B cell (primary cell): ENCODE measurements around the gene GBX1. TPM values are rescaled to one million over a fixed set of nuclear protein-coding genes. Genes with fewer than 3 reads are reported as not detected.

Experiments used
- ATAC-seq: fragments of 200-7000 bp; cut with Tn5 transposase; one replicate; pipeline ENCODE4 v1.10.0; 2021; ENCODE audit warnings: low read depth, mild to moderate bottlenecking, moderate number of reproducible peaks, moderate library complexity
- CTCF ChIA-PET: fragments of 350-600 bp; sonication (Branson Sonifier 250); formaldehyde crosslinking; loops from one replicate; lab custom pipeline; 2021; ENCODE audit warnings: antibody characterized with exemption, inconsistent platforms; lab: Charles Lee
- POLR2A ChIA-PET: fragments of 350-600 bp; sonication (Branson Sonifier 250); formaldehyde crosslinking; loops from one replicate; lab custom pipeline; 2021; ENCODE audit warnings: antibody characterized with exemption; lab: Charles Lee
- DNase-seq: peaks from one replicate; pipeline ENCODE4 v3.0.0; 2013
- H2AFZ ChIP-seq: 2 replicates; pipeline ENCODE4 v1.6.1; 2012; ENCODE audit warnings: mild to moderate bottlenecking, low read depth, low read length; ENCODE audit not compliant: insufficient read depth, poor library complexity, severe bottlenecking
- H3K27ac ChIP-seq, 2 donors: 1 replicate in 1 of 2; 2 replicates in 1 of 2; pipeline ENCODE4 v1.5.1; 2012 to 2013; ENCODE audit warnings: low read length in 2 of 2, mild to moderate bottlenecking in 2 of 2, moderate library complexity in 1 of 2
- H3K27me3 ChIP-seq, 4 experiments: fragments of 200-600 bp in 1 of 4; sonication (generic) in 1 of 4; replicated peaks in 1 of 4; 1 replicate in 2 of 4; 2 replicates in 2 of 4; pipeline versions ENCODE4 v1.6.1 to v1.7.0; 2013 to 2016; ENCODE audit warnings: low read length in 3 of 4, mild to moderate bottlenecking in 2 of 4, mixed read lengths in 1 of 4, moderate library complexity in 1 of 4; ENCODE audit not compliant: insufficient read depth in 4 of 4, control insufficient read depth in 3 of 4; ENCODE audit errors: control extremely low read depth in 1 of 4
- H3K36me3 ChIP-seq, 2 experiments: replicated peaks in 1 of 2; 1 replicate in 1 of 2; 2 replicates in 1 of 2; pipeline versions ENCODE4 v1.6.1 to v1.7.1; 2013; ENCODE audit warnings: low read length in 1 of 2; ENCODE audit not compliant: insufficient read depth in 2 of 2, control insufficient read depth in 1 of 2; ENCODE audit errors: control extremely low read depth in 1 of 2, extremely low read depth in 1 of 2
- H3K4me1 ChIP-seq, 2 donors: fragments of 200-600 bp in 1 of 2; sonication (generic) in 1 of 2; 1 replicate in 1 of 2; 2 replicates in 1 of 2; pipeline versions ENCODE4 v1.5.1 to v1.6.1; 2013 to 2017; ENCODE audit warnings: low read length in 2 of 2; ENCODE audit not compliant: control insufficient read depth in 2 of 2, insufficient read depth in 2 of 2
- H3K4me2 ChIP-seq: replicated peaks from 2 replicates; pipeline ENCODE3; 2012; ENCODE audit warnings: mild to moderate bottlenecking, low read depth, low read length; ENCODE audit not compliant: poor library complexity, severe bottlenecking
- H3K4me3 ChIP-seq, 5 experiments: fragments of 200-600 bp in 1 of 5; sonication (generic) in 1 of 5; 1 replicate in 3 of 5; 2 replicates in 2 of 5; pipeline versions ENCODE4 v1.5.1 to v1.7.0; 2011 to 2016; ENCODE audit warnings: low read length in 4 of 5, mild to moderate bottlenecking in 4 of 5, low read depth in 2 of 5, control low read depth in 1 of 5, moderate library complexity in 1 of 5; ENCODE audit not compliant: insufficient read depth in 1 of 5; ENCODE audit errors: control extremely low read depth in 1 of 5, extremely low read depth in 1 of 5
- H3K79me2 ChIP-seq: fragments of 200-600 bp; sonication (generic); one replicate; pipeline ENCODE4 v1.6.0; 2016; ENCODE audit warnings: low read length; ENCODE audit not compliant: control insufficient read depth, insufficient read depth
- H3K9ac ChIP-seq: fragments of 200-600 bp; sonication (generic); 2 replicates; pipeline ENCODE4 v1.6.1; 2017; ENCODE audit warnings: mild to moderate bottlenecking, low read length, moderate library complexity
- H3K9me3 ChIP-seq, 3 donors: one replicate each; pipeline versions ENCODE4 v1.6.1 to v1.7.1; 2013; ENCODE audit warnings: low read length in 2 of 3; ENCODE audit not compliant: control insufficient read depth in 2 of 3, insufficient read depth in 1 of 3; ENCODE audit errors: control extremely low read depth in 1 of 3
- H4K20me1 ChIP-seq: 2 replicates; pipeline ENCODE4 v1.6.0; 2012; ENCODE audit warnings: mild to moderate bottlenecking, low read length; ENCODE audit not compliant: insufficient read depth, control insufficient read depth, poor library complexity, severe bottlenecking
- H3K27ac Mint-ChIP-seq: one replicate; pipeline ENCODE4 v1.8.0; 2021; ENCODE audit warnings: mixed read lengths
- H3K27me3 Mint-ChIP-seq: one replicate; pipeline ENCODE4 v1.8.0; 2021; ENCODE audit warnings: mixed read lengths
- H3K4me1 Mint-ChIP-seq: one replicate; pipeline ENCODE4 v1.8.0; 2021; ENCODE audit warnings: mixed read lengths
- H3K4me3 Mint-ChIP-seq: one replicate; pipeline ENCODE4 v1.8.0; 2021; ENCODE audit warnings: mixed read lengths
- H3K9me3 Mint-ChIP-seq: one replicate; pipeline ENCODE4 v1.8.0; 2022; ENCODE audit warnings: mixed read lengths; ENCODE audit not compliant: insufficient read depth
- EZH2 ChIP-seq: IDR thresholded peaks from 2 replicates; pipeline ENCODE4 v1.6.1; 2012; ENCODE audit warnings: borderline replicate concordance, low read depth, mild to moderate bottlenecking, moderate library complexity, low read length; ENCODE audit not compliant: insufficient read depth, poor library complexity, severe bottlenecking
- WGBS: methylation state at CpG from one replicate; pipeline ENCODE4 v1.1.5; 2013; ENCODE audit warnings: missing lambda C conversion rate; ENCODE audit not compliant: insufficient coverage; 5-methylcytosine and 5-hydroxymethylcytosine counted together
- intact Hi-C: fragments of 100-400 bp; cut with micrococcal nuclease; formaldehyde crosslinking; loops from one replicate; pipeline ENCODE4 v1.10.0; 2022
- polyA plus RNA-seq: library from polyadenylated mRNA; depleted of rRNA; stranded (reverse); fragments of >200 nt; gene quantifications from 2 replicates; pipeline ENCODE4 v1.2.3, GENCODE V29; 2012
- total RNA-seq, 2 donors: library from RNA; stranded (reverse); fragments of 120-200 nt in 1 of 2; gene quantifications; 1 replicate in 1 of 2; 2 replicates in 1 of 2; pipeline versions ENCODE4 v1.2.3 to v1.2.4, GENCODE V29; 2013 to 2022
- TF ChIP-seq, protein P1 (sequence below): fragments of 200-600 bp; IDR thresholded peaks from one replicate; pipeline ENCODE4 v1.8.0; 2022; ENCODE audit warnings: antibody characterized with exemption, mild to moderate bottlenecking

The GBX1 gene
- total and polyA plus RNA-seq, 2 donors (not counting 1 experiment from before 2014, with no cell fraction given): not detected

- H3K27ac Mint-ChIP-seq: no peak overlapping the region
- H3K9me3 Mint-ChIP-seq: no peaks in the 10 kb centered on the region
- peaks cover 3% of the 10 kb centered on the region for H3K4me1 Mint-ChIP-seq
- Histone ChIP-seq H3K9ac (no peak overlapping the region), H3K9me3 (no peaks in the 10 kb centered on the region), H3K4me1 (peaks cover 0 to 6% of the 10 kb centered on the region in 2 donors), H3K79me2 (no peaks in the 10 kb centered on the region), H3K36me3 (no peaks in the 10 kb centered on the region), H3K27ac (no peak overlapping the region), H3K4me2 (no peak overlapping the region), H2AFZ (no peak overlapping the region), H3K4me3 (no peak overlapping the region), H3K27me3 (no peaks in the 10 kb centered on the region), H4K20me1 (no peaks in the 10 kb centered on the region)
- 90% methylated on average over 11 of the region's 19 CpGs for WGBS
- intact Hi-C loops: no loop called here
- peaks cover 3% of the 10 kb centered on the region for H3K27me3 Mint-ChIP-seq
- DNase-seq (no peak), ATAC-seq (no peak)
- TF ChIP-seq, protein P1, sequence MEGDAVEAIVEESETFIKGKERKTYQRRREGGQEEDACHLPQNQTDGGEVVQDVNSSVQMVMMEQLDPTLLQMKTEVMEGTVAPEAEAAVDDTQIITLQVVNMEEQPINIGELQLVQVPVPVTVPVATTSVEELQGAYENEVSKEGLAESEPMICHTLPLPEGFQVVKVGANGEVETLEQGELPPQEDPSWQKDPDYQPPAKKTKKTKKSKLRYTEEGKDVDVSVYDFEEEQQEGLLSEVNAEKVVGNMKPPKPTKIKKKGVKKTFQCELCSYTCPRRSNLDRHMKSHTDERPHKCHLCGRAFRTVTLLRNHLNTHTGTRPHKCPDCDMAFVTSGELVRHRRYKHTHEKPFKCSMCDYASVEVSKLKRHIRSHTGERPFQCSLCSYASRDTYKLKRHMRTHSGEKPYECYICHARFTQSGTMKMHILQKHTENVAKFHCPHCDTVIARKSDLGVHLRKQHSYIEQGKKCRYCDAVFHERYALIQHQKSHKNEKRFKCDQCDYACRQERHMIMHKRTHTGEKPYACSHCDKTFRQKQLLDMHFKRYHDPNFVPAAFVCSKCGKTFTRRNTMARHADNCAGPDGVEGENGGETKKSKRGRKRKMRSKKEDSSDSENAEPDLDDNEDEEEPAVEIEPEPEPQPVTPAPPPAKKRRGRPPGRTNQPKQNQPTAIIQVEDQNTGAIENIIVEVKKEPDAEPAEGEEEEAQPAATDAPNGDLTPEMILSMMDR: no peak
- TF ChIP-seq EZH2: no peak
- ChIA-PET POLR2A (no interaction called here), CTCF (interaction anchor here (1.2 to 1.4 kb wide), 2 partner anchors 10 to 13 kb away, joined by 3 read pairs; no protein-coding TSS in a partner anchor)
- H3K4me3 Mint-ChIP-seq: no peak overlapping the region
Measured at GRCh38 chr7:151126491-151127137, 40.9 kb downstream of the GBX1 start.

GRCh38 chr7:151125846-151126481 lies 41.5 kb downstream of the GBX1 start:
- intact Hi-C loops: no loop called here
- 94% methylated on average over 47 of the region's 58 CpGs for WGBS
- Histone ChIP-seq H3K36me3 (no peaks in the 10 kb centered on the region), H3K9ac (no peak overlapping the region), H3K4me1 (peaks cover 0 to 6% of the 10 kb centered on the region in 2 donors), H3K9me3 (no peaks in the 10 kb centered on the region), H2AFZ (no peak overlapping the region), H3K27ac (no peak overlapping the region), H3K4me3 (no peak overlapping the region), H3K27me3 (no peaks in the 10 kb centered on the region), H3K4me2 (no peak overlapping the region), H3K79me2 (no peaks in the 10 kb centered on the region), H4K20me1 (no peaks in the 10 kb centered on the region)
- POLR2A ChIA-PET: no interaction called here
- Mint-ChIP-seq H3K4me1 (peaks cover 3% of the 10 kb centered on the region), H3K9me3 (no peaks in the 10 kb centered on the region), H3K4me3 (no peak overlapping the region), H3K27ac (no peak overlapping the region), H3K27me3 (peaks cover 3% of the 10 kb centered on the region)
- DNase-seq: no peak
- no peak for TF ChIP-seq EZH2
- TF ChIP-seq, protein P1: no peak
- CTCF ChIA-PET: no interaction called here
- no peak for ATAC-seq
